ENCODE measurements around the gene MYF6. TPM values are rescaled to one million over a fixed set of nuclear protein-coding genes. Genes with fewer than 3 reads are reported as not detected.
A peak's percentile ranks its signal among the peaks of the same experiment; 100 is the strongest.
"Not testable (repeated sequence)": the region's sequence is repeated elsewhere in the genome, so short reads cannot be mapped to it uniquely, and the experiment has no call there.

MYF6 gene
- total RNA-seq = not detected

GRCh38 chr12:80707126-80707829 lies at the start of gene MYF6:
TSS of gene MYF6 (plus strand) at chr12:80707634. CDS start at chr12:80707720, 86 bp downstream.
- ATAC-seq (no peak), DNase-seq (ENCODE audit: low spot score) (no peak)

DNA sequence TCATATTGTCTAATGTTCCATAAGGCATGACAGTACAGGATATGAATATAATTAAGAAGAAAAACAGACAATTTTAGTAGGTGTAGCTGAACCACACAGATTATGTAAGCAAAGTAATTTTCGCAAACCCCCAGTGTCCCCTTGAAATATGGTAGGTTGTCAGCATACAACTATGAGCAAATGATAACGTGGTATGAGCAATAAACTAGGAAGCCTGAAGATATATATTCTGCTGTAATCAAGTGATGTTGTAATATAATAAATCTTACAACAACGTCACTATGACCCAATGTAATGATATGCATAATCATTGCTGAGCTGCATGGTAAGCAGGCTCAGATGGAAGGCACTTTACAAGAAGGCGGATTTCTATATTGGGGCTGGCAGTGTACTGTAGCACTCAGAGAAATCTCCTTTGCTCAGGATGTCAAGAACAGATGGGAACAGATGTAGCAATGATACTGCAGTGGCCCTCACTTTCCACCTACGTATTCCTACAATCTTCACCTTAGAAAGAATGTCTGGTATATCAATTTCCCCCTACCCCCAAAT lies 47.8 kb upstream of the MYF6 start:
- DNase-seq (ENCODE audit: low spot score) = no peak
- no peak for ATAC-seq

GRCh38 chr12:80662586-80662985 lies 44.8 kb upstream of the MYF6 start:
- no peak for ATAC-seq
- no peak for DNase-seq (ENCODE audit: low spot score)

DNA sequence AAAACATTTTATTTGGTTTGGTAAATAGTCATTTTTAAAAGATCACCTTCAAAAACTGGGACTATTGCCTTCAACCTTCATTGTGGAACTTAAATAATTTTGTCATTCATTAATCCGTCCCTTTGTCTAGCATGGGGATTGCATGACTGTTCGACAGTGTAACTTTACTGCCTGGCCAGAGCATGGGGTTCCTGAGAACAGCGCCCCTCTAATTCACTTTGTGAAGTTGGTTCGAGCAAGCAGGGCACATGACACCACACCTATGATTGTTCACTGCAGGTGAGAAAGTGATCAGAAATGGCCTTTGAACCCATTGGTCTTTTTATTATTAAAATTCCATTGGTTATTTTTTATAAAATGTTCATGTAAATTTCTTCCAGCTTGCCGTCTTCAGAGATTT lies 37.2 kb upstream of the MYF6 start:
- ATAC-seq (no peak), DNase-seq (ENCODE audit: low spot score) (no peak)

DNA sequence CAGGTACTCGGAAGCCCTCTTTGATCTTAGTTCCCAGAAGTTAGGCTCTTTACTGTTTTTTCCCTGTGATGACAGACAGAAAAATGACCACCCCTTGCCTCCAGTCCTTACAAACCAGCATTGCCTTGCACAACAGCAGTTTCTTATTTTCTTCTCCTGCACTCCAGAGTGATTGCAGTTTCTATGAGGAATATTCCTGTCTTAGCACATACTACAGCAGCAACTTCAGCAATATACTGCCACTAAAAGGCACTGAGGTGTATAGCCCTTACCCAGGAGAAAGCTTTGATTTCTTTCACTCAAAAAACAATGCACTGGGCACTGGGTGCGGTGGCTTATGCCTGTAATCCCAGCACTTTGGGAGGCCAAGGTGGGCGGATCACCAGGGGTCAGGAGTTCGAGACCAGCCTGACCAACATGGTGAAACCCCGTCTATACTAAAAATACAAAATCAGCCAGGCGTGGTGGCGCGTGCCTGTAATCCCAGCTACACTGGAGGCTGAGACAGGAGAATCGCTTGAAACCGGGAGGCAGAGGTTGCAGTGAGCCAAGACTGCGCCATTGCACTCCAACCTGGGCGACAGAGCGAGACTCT lies 31.3 kb upstream of the MYF6 start:
- DNase-seq (ENCODE audit: low spot score) = not testable (repeated sequence)
- peak; percentile 75 for ATAC-seq

DNA sequence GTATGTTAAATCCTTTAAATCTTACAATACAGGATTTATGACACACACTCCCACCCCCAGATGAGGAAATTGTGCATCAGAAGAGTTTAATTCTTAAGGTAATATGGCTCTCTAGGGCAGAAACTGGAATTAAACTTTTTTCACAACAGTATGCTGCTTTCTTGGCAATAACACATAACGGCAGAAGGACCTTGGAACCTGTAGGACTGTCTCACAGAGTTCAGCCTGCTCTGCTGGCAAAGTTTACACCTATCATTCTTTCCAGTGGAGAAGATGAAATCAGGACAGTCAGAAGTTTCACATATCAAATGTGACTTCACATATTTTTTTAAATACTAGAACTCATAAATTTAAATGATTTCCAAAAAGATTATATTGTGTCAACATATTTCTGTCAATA lies 30.6 kb upstream of the MYF6 start:
- DNase-seq (ENCODE audit: low spot score) = peak; percentile 63
- peak; percentile 98 for ATAC-seq

DNA sequence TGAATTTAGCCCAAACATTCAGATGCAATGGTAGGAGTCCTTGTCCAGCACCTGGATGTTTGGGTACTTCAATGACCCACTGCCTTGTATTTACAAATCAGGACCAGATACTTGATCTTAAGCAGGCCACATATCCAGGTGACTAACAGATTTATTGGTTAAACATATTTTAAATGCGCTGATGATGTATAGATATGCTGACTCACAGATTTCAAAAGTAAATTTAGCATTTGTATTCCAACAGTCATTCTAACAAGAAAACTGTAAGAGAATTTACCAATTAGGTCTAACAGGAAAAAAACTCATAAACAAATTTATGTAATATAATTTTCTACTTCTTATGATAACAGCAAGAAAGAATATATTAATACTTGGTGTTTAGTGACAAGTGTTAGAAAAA lies 29.4 kb upstream of the MYF6 start:
- ATAC-seq (no peak), DNase-seq (ENCODE audit: low spot score) (no peak)

DNA sequence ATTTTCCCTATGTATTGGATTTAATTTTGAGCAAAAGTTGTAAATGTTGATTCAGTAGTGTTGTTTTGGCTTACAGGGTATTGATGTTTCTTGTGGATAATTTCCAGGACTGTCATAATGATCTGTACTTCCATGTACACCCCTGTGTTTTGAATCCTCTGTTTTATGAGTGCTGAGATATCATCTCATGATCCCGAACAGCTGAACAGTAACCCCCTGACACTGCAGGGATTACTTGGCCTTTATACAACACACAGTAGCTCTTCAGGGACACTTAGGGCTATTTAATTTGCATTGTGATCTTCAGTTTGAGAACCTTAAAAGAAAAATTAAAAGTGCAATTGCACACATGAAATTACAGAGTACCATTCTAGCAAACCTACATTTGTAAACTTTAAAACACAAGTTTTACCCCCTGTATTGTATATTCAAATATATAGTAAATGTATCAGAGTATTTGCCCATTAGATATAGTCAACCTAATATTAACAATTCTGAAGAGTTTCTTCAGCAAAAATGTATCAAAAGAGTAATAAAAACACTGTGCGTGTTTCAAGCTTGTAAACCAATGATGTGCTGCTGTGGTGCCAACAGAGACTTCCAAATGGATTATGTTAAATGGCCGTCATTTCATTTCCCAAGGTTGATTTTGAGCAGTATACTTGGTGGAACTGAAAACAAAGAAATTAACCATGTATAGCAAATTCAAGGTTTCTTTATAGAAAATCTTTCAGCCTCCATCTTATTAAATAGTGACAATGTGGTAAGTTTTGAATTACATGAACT lies 27.9 kb upstream of the MYF6 start:
- ATAC-seq (no peak), DNase-seq (ENCODE audit: low spot score) (no peak)

- ATAC-seq = no peak
- no peak for DNase-seq (ENCODE audit: low spot score)
Observed at GRCh38 chr12:80681287-80681686, 26.1 kb upstream of the MYF6 start.

- ATAC-seq = no peak
- DNase-seq (ENCODE audit: low spot score) = no peak
Observed at GRCh38 chr12:80681786-80682185, 25.6 kb upstream of the MYF6 start.

GRCh38 chr12:80684077-80684495 lies 23.3 kb upstream of the MYF6 start:
- ATAC-seq (no peak), DNase-seq (ENCODE audit: low spot score) (no peak)

- DNase-seq (ENCODE audit: low spot score) (no peak), ATAC-seq (peak; percentile 83)
Observed at GRCh38 chr12:80690090-80690489, 17.3 kb upstream of the MYF6 start.

- DNase-seq (ENCODE audit: low spot score) = no peak
- ATAC-seq = no peak
Observed at GRCh38 chr12:80690513-80690912, 16.9 kb upstream of the MYF6 start.

DNA sequence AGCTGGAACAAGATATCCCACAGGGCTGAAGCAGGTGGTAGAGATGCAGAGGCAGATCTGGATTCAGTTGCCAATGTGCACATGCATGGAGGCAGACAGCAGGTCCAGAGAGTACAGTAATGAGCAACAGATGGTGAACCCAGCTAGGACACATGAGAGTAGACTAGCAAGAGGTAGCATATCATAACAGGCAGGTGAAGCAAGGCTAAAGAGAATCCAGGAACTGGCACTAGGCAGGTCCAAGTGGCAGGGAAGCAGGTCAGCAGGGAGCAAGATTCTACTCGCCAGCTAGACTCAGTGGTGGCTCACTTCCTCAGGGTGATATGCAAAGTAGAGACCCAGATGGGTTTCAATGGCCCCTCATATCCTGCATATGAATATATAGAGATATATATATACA lies 15.3 kb upstream of the MYF6 start:
- DNase-seq (ENCODE audit: low spot score) (no peak), ATAC-seq (peak; percentile 19)

DNA sequence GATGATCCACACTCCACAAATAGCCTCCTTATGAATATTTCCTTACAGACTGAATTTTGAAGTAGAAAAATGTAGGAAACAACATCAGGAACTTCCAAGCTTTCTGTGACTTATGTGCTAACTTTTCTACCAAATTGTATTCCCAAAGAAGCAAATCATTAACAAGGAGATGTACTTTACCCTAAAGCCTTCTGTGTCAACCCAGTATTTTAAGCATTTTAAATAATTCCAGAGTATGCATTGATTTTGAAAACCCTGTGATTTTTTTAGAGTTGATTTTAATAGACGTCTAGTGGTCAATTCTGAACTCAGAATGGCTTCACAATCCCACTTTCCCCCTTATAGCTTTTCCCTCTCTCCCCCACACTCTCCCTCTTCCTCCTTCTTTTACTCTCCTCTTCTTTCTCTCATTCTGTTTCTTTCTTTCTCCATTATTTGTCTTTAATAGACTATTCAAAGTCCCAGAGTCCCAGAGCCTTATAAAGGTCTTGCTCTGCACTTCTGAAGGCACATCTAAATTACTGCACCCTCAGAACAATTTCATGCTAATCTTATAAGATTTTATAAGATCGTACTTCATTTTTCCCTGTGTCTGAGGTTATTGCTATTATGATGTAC lies 10.1 kb upstream of the MYF6 start:
- ATAC-seq = peak; percentile 87
- DNase-seq (ENCODE audit: low spot score) = no peak

GRCh38 chr12:80698256-80698655 lies 9.2 kb upstream of the MYF6 start:
- DNase-seq (ENCODE audit: low spot score) = no peak
- no peak for ATAC-seq

DNA sequence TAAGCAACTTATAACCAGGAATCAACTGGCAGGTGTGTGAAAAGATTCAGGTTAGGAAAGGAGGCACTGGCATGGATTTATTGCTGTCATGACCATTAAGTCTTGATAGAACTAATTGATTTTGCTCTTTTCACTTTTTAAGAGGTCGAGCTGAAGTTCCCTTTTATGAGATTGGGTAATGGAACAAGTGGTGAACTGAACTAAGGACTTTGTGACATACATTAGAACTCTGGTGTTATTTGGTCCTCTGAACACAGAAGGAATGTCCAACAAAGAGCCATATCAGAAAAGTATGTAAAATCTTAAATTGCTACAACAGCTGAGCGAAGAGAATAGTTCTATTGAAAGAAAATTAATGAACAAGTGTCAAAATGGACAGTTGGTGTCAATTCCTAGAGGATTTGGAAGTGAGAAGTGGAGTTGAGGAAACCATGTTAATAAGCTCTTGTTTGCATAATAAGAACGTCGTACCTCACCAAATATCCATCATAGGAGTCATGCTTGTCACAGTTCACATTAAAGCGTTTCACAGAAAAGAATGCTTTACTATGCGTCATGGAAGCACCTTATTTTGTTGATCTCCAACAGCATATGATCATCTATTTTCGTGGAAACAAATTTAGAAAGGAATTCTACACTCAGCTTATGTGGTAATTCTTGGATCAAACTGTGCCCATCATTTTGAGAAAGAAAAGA lies 8.4 kb upstream of the MYF6 start:
- ATAC-seq (no peak), DNase-seq (ENCODE audit: low spot score) (no peak)

DNA sequence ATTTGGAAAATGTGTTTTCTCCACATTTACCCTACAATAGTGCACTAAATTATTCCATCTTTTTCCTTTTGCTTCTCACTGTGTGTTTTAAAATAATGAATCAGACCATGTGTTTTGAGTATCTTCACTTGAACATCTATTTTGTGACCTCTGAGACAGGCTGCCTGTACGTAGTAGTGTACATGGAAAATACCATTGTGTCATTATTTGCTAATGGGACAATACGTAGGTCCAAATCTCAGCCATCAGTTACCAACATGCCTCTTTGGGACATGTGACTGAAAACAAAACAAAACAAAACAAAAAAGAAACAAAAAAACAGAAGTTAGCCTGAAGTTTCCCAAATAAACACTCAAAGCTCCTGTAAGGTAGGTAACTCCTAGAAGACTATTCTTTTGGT lies 7.1 kb upstream of the MYF6 start:
- no peak for ATAC-seq
- DNase-seq (ENCODE audit: low spot score) = no peak

- no peak for DNase-seq (ENCODE audit: low spot score)
- ATAC-seq = no peak
Observed at GRCh38 chr12:80701388-80701787, 6.0 kb upstream of the MYF6 start.

DNA sequence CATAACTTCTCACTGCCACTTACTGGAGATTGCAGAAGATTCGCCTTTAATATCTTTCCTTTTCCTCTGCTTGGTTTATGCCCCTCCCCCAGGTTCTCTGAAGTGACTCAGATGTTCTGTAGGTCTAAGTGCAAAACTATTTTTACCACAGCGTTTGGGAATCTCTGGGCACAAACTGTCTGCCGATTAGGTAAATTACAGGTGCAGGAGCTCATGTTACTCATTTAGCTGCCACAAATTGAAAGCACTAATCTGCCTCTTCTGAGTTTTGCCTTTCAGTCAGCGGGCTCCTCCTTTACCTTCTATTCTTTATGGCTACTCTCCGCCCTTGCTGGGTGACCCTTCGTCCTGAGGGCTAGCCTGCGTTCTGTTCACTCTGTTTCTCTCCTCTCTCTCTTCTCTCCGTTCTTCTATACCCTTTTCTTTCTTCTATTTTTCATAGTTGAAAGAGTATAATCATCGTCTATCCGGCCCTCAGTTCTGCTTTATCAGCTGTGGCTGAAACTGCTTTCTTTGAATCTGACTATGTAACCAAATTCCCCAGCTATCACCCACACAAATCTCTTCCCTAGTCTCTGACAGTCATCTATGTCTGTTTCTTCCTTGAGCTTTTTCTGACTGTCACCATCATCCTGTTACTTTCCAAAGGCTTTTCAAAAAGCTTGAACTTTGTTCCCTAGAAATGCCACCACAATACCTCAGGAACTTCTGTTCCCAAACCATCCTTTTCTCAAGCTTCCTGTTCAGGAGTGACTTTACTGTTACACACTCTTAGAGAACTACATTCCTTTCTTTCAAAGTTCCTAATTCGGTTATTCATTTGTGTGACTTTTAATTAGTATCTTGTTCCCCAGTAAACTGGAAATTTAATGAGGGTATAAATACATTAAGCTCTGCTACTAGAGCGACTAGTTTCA lies 4.3 kb upstream of the MYF6 start:
- DNase-seq (ENCODE audit: low spot score) = peak; percentile 57
- ATAC-seq = peak; percentile 94

Measured in left lobe of liver (tissue), 2 donors.